Stimulated activated naive CD8-positive, alpha-beta T cell treated with anti-CD3 and anti-CD28 coated beads, Interleukin-15, amount 100 ng/mL, for 72 hours (primary cell): ENCODE measurements around the gene TP53AIP1.

ENCODE experiments used
- ATAC-seq: fragments of 150-1000 bp; cut with Tn5 transposase; 2 replicates; pipeline ENCODE4 v1.10.0; 2021; ENCODE audit warnings: mild to moderate bottlenecking, moderate library complexity
- DNase-seq, 2 donors: peaks; one replicate each; pipeline ENCODE4 v3.0.0; 2021 to 2022
- H3K27ac Mint-ChIP-seq, 2 donors: one replicate each; pipeline ENCODE4 v1.8.0; 2022; ENCODE audit warnings: mild to moderate bottlenecking in 2 of 2, mixed read lengths in 2 of 2, moderate library complexity in 2 of 2
- H3K27me3 Mint-ChIP-seq: one replicate; pipeline ENCODE4 v1.8.0; 2022; ENCODE audit warnings: mixed read lengths
- H3K4me1 Mint-ChIP-seq: one replicate; pipeline ENCODE4 v1.8.0; 2022; ENCODE audit warnings: mild to moderate bottlenecking, mixed read lengths
- H3K4me3 Mint-ChIP-seq, 2 donors: one replicate each; pipeline ENCODE4 v1.8.0; 2022; ENCODE audit warnings: mild to moderate bottlenecking in 2 of 2, mixed read lengths in 2 of 2, moderate library complexity in 1 of 2
- H3K9me3 Mint-ChIP-seq, 2 donors: one replicate each; pipeline ENCODE4 v1.8.0; 2022; ENCODE audit warnings: mixed read lengths in 2 of 2

Gene TP53AIP1

DNA sequence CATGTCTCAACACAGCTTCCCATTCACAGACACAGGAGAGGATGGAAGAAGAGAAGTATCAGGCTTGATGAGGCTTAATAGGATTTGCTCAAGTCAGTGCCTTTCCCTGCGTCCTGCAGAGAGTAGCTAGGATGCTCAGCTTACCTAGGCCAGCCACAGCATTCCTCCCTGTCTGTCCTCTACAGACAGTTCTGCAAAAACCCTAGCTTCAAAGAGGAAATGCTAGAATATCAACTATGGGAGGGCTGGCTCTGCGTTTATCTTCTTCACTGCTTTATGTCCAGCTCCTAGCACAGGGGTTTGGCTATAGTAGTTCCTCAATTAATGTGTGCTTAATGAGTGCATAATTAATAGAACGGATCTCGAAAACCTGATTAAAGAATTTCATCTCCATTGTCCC is 35.1 kb downstream of the TP53AIP1 start:
- H3K9me3 Mint-ChIP-seq = no peaks in the 10 kb centered on the region
- no peak for ATAC-seq
- H3K27ac Mint-ChIP-seq = no peak overlapping the region
- H3K4me1 Mint-ChIP-seq = peaks cover 29% of the 10 kb centered on the region
- peaks cover 63% of the 10 kb centered on the region for H3K27me3 Mint-ChIP-seq
- DNase-seq = no peak
- H3K4me3 Mint-ChIP-seq = no peak overlapping the region

DNA sequence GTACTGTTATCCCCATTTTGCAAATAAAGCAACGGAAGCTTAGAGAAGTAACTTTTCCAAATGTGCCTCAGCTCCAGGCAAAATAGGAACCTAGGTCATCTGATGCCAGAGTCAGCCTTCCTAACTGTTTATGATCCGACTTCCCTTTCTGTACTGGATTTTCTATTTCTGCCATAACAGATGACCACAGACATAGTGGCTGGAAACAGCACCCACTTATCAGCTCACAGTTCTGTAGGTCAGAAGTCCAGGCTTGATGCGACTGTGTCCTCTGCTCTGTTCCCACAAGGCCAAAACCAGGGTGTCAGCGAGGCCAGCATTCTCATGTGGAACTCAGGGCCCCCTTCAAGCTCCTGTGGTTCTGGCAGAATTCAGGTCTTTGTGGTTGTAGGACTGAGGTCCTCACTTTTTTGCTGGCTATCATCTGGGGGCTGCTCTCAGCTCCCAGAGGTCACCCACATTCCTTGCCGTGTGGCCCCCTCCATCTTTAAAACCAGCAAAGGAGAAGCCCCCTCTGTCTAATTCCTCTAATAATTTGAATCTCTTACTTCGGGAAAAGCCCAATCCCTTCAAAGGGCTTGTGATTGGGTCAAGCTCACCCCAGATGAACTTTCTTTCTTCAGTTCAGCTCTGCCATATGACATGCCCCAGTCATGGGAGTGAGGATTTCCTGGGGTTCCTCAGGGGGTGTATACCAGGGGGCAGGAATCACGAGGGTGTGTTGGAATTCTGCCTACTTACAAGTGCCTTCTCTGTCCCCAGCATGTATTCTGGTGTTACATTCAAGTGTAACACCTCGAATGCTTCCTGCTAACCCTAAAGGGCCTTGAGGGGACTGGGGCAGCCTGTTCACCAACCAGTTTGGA is 36.3 kb downstream of the TP53AIP1 start:
- peak overlapping the region; percentile 80 to 93 for H3K4me3 Mint-ChIP-seq
- DNase-seq = no peak
- no peaks in the 10 kb centered on the region for H3K9me3 Mint-ChIP-seq
- ATAC-seq = no peak
- peaks cover 74% of the 10 kb centered on the region for H3K27me3 Mint-ChIP-seq
- H3K27ac Mint-ChIP-seq = no peak overlapping the region
- peaks cover 29% of the 10 kb centered on the region for H3K4me1 Mint-ChIP-seq

DNA sequence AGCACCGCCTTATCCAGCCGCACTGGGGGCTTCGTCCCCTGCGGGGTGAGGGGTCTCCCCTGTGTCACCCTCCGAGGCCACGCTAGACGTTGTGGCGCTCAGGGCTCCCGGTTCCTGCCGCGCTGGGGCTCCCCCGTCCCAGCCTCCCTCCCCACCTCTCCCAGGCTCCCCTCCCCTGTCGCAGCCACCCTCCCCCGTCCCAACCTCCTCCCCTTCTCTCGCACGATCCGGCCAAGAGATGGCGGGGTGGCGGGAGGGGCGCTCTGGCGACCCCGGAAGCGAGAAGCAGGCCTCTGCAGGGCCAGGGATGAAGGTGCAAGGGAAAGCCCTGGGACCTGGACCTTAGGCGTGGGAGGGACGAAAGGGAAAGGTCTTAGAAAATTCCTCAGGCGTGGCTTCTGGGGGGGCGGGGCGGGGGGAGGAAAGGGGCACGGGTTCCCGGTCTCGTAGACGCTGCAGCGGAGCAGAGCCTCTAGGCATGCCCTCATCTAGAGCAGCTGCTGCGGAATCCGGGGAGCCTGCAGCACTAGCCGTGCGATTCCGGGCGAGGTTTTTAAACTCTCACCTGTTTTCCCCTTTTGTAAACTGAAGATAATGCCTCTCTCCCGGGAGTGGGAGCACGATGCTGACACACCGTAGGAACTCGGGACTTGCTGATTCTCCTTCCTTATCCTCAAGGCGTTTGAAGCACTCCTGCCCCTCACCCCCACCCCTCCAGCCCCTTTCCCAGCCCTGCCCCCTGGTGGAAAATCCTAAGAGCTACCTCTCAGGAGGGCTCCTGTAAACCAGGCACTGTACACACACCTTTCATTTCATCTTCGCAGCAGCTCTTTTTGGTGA is 37.1 kb downstream of the TP53AIP1 start:
- Mint-ChIP-seq H3K9me3 (no peaks in the 10 kb centered on the region), H3K27ac (no peak overlapping the region), H3K4me3 (peak overlapping the region; percentile 80 to 93), H3K4me1 (peaks cover 29% of the 10 kb centered on the region), H3K27me3 (peaks cover 73% of the 10 kb centered on the region)
- DNase-seq (peak; percentile 44 to 46), ATAC-seq (peak; percentile 76)

DNA sequence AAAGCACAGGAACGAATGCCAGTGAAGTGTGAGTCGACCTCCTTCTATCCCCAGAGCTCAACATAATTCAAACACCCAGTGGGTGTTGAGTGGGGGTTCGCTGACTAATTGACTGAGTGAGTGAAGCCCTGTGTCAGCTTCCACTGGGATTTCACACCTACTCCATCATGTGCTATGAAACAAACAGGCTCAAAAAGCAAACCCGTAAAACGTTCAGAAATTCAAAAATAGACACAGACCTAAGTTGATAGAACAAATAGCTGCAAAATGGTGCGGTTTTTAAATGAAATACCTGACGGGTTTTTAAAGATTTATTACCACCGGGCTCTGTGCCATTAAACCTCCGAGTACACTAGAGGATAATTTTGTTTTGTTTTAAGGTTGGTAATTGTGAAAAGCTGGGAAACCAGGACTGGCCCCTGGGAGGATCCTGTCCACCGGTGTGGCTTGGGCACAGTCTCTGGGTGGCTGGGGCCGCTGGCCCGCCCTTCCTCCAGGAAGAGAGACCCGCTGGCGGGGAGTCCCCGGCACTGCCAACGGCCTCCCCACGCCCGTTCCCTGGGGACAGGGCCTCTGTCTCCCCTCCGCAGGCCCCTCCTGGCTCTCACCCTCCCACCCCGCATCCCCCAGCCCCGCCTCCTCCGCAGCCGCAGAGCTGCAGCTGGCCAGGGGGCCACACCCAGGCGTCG is 37.9 kb downstream of the TP53AIP1 start:
- H3K4me3 Mint-ChIP-seq = peak overlapping the region; percentile 80 to 93
- H3K9me3 Mint-ChIP-seq = no peaks in the 10 kb centered on the region
- ATAC-seq (peak; percentile 58), DNase-seq (no peak)
- peaks cover 65% of the 10 kb centered on the region for H3K27me3 Mint-ChIP-seq
- peaks cover 29% of the 10 kb centered on the region for H3K4me1 Mint-ChIP-seq
- no peak overlapping the region for H3K27ac Mint-ChIP-seq

DNA sequence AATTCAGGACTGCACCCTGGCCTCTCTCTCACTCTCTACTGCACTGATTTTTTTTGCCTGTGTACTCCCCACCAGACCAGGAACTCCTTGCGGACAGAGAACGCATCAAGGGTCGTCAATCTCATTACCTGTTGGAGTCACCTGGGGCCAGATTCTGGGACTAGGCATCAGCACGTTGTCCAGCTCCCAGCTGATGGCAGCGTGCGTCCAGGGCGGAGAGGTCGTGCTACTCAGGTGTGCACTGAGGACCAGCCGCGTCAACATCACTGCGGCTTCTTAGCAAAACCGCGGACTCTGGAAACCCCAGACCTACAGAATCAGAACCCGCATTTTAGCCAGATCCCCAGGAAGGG is 38.4 kb downstream of the TP53AIP1 start:
- H3K9me3 Mint-ChIP-seq = no peaks in the 10 kb centered on the region
- ATAC-seq = no peak
- no peak overlapping the region for H3K27ac Mint-ChIP-seq
- DNase-seq = no peak
- H3K4me1 Mint-ChIP-seq = peaks cover 29% of the 10 kb centered on the region
- H3K27me3 Mint-ChIP-seq = peaks cover 60% of the 10 kb centered on the region
- peak overlapping the region; percentile 4 to 80 for H3K4me3 Mint-ChIP-seq

DNA sequence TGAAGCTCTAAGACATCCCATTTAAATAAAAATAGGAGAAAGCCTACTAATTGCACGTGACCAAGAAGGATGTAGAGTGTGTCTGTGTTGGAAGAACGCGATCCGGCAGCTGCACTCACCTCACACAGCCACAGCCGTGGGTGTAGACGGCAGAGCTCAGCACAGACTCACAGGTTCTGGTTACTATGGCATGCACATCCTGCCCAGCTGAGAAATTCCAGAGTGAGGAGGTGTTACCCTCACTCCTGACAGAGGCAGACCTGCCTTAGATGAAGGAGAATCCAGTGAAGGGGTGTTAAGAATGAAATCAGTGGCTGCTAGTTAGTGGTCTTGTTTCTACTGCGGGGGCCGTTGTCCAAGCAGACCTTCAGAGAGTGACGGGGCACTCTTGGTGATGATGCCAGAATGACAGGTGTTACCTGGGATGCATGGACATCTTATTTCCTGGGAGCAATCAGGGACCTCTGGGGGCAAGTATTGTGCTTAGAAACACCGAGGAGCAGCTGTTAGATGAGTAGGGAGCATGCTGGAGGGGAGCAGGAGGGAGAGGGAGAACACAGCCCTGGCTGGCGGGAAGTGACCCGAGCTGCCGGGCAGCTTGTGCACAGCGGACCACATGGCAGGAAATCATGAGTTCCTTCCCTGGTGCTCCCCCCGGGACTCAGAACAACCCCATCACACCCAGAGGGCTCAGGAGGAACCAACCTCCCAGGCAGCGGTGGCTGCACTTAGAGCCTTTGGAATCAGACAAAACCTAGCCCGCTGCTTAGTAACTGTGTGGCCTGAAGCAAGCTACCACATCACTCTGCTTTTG is 39.2 kb downstream of the TP53AIP1 start:
- H3K27me3 Mint-ChIP-seq = peaks cover 52% of the 10 kb centered on the region
- H3K9me3 Mint-ChIP-seq = no peaks in the 10 kb centered on the region

DNA sequence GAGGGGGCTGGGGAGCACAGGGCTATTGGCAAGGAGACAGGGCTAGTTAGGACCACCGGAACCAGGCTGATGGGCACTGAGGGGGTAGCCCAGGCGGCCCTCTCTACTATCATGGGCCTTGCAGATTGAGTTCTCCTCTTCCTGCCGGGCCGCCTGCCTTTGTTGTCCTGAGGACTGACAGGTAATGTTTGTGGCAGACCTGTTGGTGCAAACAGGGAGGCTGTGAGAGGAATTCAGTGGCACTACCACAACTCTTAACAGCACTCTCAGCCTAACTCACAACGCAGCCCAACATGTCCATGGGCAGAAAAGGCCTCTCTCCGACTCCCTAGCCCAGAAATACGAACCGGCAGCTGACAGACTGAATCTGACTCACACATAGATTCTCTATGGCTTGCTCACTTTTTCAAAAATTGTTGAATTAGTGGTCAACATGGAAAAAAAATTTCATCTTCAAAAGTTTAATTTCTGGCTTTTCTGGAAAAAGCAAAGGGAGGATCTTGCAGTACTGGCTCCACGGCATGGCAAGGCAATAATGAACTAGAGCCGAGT is 40.1 kb downstream of the TP53AIP1 start:
- Mint-ChIP-seq H3K4me1 (peaks cover 29% of the 10 kb centered on the region), H3K4me3 (no peak overlapping the region), H3K9me3 (no peaks in the 10 kb centered on the region), H3K27me3 (peaks cover 48% of the 10 kb centered on the region), H3K27ac (no peak overlapping the region)
- DNase-seq = no peak
- ATAC-seq = no peak

More for the DNA sequence above, 39.2 kb downstream of the TP53AIP1 start:
- Mint-ChIP-seq H3K4me3 (no peak overlapping the region), H3K27ac (no peak overlapping the region), H3K4me1 (peaks cover 29% of the 10 kb centered on the region)
- DNase-seq (no peak), ATAC-seq (no peak)

DNA sequence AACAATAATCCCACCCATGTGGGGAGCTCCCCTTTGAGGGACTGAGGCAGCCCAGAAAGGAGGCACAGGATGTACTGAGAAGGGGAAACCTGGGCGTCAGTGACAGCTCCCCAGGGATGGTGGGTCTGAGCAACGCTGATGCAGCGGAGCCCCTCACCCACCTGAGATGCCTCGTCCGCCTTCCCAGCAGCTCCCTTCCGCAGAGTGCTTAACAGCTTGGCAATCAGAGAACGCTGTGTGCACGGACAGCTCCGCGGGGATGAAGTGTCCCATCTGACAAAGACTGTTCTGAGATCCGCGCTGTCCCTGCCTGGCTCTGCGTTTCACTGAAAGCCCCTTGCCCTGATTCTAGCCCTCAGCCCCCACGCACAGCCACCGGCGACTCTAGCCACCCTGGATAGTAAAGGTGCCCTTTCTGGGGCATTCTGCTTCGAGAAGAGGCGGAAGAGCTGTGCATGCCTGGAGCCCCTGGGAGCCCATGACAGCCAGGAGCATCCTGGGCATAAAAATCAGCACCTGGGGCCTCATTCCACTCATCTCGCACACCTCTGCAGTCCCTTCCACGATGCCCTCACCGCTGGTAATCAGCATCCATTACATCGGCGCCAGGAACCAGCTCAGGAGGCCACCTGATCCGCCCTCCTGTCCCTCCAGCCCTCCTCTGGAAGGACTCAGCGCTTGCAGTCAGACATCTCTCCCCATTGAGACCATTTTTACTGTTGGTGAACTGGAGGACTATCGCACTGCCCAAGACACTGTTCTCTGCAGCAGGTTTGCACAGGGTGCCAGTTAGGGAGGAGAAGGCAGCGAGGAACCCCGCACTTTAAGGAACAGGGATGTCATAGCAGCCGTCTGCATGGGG is 40.8 kb downstream of the TP53AIP1 start:
- Mint-ChIP-seq H3K4me3 (no peak overlapping the region), H3K27ac (no peak overlapping the region), H3K27me3 (peaks cover 46% of the 10 kb centered on the region), H3K4me1 (peaks cover 29% of the 10 kb centered on the region), H3K9me3 (no peaks in the 10 kb centered on the region)
- no peak for ATAC-seq
- no peak for DNase-seq

DNA sequence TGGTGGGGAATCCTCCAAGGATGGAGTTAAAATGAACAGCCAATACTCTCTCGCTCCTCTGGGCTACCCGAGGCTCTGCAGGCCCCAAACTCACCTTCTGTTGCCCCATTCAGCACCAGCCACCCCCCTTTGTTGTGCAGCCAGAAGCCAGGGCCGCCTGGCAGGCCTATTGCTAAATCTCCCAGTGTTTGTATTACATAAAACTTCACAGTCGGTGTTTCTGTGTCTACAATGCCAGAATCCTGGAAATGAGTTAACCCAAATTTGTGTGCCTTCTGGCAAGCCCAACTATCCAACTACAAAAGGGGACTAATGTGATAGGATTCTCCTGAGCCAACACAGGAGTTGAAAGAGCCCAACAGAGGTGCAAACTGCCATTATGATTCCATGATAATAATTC is 42.2 kb downstream of the TP53AIP1 start:
- no peak overlapping the region for H3K4me3 Mint-ChIP-seq
- no peak for ATAC-seq
- H3K9me3 Mint-ChIP-seq = no peaks in the 10 kb centered on the region
- no peak overlapping the region for H3K27ac Mint-ChIP-seq
- no peak for DNase-seq
- H3K27me3 Mint-ChIP-seq = peaks cover 36% of the 10 kb centered on the region
- peaks cover 16% of the 10 kb centered on the region for H3K4me1 Mint-ChIP-seq

DNA sequence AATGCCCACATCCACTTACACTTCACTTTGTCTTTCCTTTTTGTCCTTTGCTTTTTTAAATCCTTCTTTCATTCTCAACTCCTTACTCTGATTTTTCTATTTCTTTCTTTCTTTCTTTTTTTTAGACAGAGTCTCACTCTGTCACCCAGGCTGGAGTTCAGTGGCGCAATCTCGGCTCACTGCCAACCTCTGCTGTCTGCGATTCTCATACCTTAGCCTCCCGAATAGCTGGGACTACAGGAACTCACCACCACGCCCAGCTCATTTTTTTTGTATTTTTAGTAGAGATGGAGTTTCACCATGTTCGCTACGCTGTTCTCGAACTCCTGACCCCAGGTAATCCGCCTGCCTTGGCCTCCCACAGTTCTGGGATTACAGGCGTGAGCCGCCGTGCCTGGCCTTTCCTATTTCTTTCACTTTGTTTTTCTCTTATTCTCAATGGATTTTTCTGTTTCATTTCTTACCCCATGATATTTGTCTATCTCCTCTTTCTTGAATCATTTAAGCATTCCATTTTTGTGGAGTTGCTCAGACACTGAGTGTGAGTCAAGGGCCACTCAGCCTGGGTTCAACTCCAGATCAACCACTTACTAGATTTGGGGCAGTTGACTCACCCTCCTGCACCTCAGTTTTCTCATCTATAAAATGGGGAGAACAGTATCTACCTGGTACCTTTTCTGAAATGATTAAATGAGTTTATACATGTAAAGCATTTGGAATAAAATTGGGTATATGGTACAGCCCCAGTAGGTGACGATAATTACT is 43.9 kb downstream of the TP53AIP1 start:
- H3K4me1 Mint-ChIP-seq = peaks cover 10% of the 10 kb centered on the region
- H3K27ac Mint-ChIP-seq = no peak overlapping the region
- H3K9me3 Mint-ChIP-seq = no peaks in the 10 kb centered on the region
- DNase-seq (no peak), ATAC-seq (no peak)
- no peak overlapping the region for H3K4me3 Mint-ChIP-seq
- H3K27me3 Mint-ChIP-seq = peaks cover 26% of the 10 kb centered on the region

DNA sequence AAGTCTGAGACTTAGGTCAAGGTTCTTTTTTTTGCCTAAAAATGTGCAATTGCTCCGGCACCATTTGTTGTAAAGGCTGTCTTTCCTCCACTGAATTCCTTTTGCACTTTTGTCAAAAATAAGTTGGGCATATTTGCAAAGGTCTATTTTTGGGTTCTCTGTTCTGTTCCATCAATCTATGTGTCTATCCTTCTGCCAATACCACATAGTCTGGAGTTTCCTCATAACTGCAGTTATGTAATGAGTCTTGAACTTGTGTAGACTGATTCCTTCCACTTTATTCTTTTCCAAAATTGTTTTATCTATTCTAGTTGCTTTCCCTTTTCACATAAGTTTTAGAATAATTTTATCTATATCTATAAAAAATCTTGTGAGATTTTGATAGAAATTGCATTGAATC is 44.8 kb downstream of the TP53AIP1 start:
- Mint-ChIP-seq H3K4me3 (no peak overlapping the region), H3K4me1 (peaks cover 6% of the 10 kb centered on the region), H3K9me3 (no peaks in the 10 kb centered on the region), H3K27ac (no peak overlapping the region), H3K27me3 (peaks cover 29% of the 10 kb centered on the region)
- no peak for DNase-seq
- ATAC-seq = no peak

DNA sequence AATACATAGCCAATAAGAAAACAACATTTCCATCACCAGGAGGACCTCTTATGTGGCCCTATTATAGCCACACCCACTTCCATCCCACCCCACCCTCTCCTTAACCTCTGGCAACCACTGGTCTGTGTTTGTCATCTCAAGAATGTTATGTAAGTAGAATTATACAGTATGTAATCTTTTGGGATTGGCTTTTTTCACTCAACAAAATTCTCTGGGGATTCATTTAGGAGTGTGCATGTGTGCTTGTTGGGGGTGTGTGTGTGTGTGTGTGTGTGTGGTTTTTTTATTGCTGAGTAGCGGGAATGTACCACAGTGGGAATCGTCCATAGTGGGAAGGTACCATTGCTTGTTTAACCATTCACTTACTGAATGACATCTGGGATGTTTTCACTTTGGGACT is 46.3 kb downstream of the TP53AIP1 start:
- ATAC-seq (no peak), DNase-seq (no peak)
- Mint-ChIP-seq H3K9me3 (no peaks in the 10 kb centered on the region), H3K27me3 (peaks cover 32% of the 10 kb centered on the region), H3K27ac (no peak overlapping the region), H3K4me3 (no peak overlapping the region), H3K4me1 (peaks cover 15% of the 10 kb centered on the region)

DNA sequence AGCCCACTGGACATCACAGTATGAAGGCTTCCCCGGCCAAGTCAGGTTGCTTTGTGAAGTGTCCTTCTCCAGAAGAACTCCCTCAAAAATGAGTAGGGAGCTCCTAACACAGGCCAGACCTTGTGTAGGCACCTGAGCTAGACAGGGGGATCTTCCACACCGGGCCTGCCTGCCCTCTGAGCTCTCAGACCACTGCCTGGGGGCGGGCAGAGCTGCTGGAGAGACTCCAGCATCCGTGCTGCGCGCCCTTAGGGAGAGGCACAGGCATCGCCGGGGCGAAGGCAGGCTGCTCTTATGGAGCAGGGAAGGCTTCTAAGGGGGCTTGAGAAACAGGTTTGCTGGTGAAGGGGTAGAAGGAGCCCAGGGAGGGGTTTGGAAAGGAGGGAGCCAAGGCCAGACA is 47.1 kb downstream of the TP53AIP1 start:
- H3K4me1 Mint-ChIP-seq = peaks cover 24% of the 10 kb centered on the region
- no peaks in the 10 kb centered on the region for H3K9me3 Mint-ChIP-seq
- no peak for DNase-seq
- no peak overlapping the region for H3K27ac Mint-ChIP-seq
- peak; percentile 21 for ATAC-seq
- H3K27me3 Mint-ChIP-seq = peaks cover 40% of the 10 kb centered on the region
- H3K4me3 Mint-ChIP-seq = no peak overlapping the region
